SK-N-MC (cell line): ENCODE results near the gene WIZ.

Source experiments
- DNase-seq: peaks from one replicate; pipeline ENCODE4 v3.0.0-alpha.2; 2011; ENCODE audit warnings: low read depth, low spot score
- H3K27ac ChIP-seq: fragments of 200-600 bp; sonication (generic); 2 replicates; pipeline ENCODE4 v1.5.1; 2016; ENCODE audit warnings: mixed run types
- H3K36me3 ChIP-seq: fragments of 200-600 bp; sonication (generic); 2 replicates; pipeline ENCODE4 v1.6.1; 2017; ENCODE audit warnings: antibody characterized with exemption, low read length, mixed read lengths; ENCODE audit not compliant: insufficient read depth
- H3K4me3 ChIP-seq: fragments of 200-600 bp; sonication (generic); 2 replicates; pipeline ENCODE4 v1.5.1; 2016
- H3K9ac ChIP-seq: fragments of 200-600 bp; sonication (generic); 2 replicates; pipeline ENCODE4 v1.8.0; 2017; ENCODE audit warnings: mixed run types, mixed read lengths; ENCODE audit not compliant: insufficient read length
- H3K9me3 ChIP-seq: fragments of 200-600 bp; sonication (generic); 2 replicates; pipeline ENCODE4 v1.6.1; 2017; ENCODE audit warnings: low read depth, mild to moderate bottlenecking, antibody characterized with exemption, low read length, moderate library complexity, mixed read lengths
- EZH2 ChIP-seq: fragments of 200-600 bp; sonication (generic); IDR thresholded peaks from one replicate; pipeline ENCODE4 v1.6.1; 2017; ENCODE audit warnings: antibody characterized with exemption
- FOXP2 ChIP-seq: optimal IDR thresholded peaks from 2 replicates; pipeline ENCODE3; 2011; ENCODE audit warnings: mild to moderate bottlenecking, moderate library complexity; ENCODE audit not compliant: insufficient read depth; ENCODE audit errors: extremely low read length, control extremely low read depth
- POLR2AphosphoS5 ChIP-seq: IDR thresholded peaks from 2 replicates; pipeline ENCODE4 v1.6.1; 2012; ENCODE audit warnings: mild to moderate bottlenecking, low read depth, low read length, borderline replicate concordance

The WIZ gene

GRCh38 chr19:15373644-15374043 lies 76.1 kb downstream of the WIZ start:
- Histone ChIP-seq H3K27ac (no peak overlapping the region), H3K9ac (no peak overlapping the region), H3K4me3 (no peak overlapping the region), H3K9me3 (no peaks in the 10 kb centered on the region), H3K36me3 (peaks cover 53% of the 10 kb centered on the region)
- no peak for DNase-seq
- TF ChIP-seq FOXP2 (no peak), POLR2AphosphoS5 (no peak), EZH2 (no peak)

GRCh38 chr19:15372891-15373301 lies 76.9 kb downstream of the WIZ start:
- TF ChIP-seq EZH2 (no peak), POLR2AphosphoS5 (no peak), FOXP2 (no peak)
- Histone ChIP-seq H3K27ac (no peak overlapping the region), H3K9me3 (no peaks in the 10 kb centered on the region), H3K36me3 (peaks cover 60% of the 10 kb centered on the region), H3K9ac (no peak overlapping the region), H3K4me3 (no peak overlapping the region)
- no peak for DNase-seq

GRCh38 chr19:15372470-15372869 lies 77.3 kb downstream of the WIZ start:
- Histone ChIP-seq H3K4me3 (no peak overlapping the region), H3K36me3 (peaks cover 65% of the 10 kb centered on the region), H3K9ac (no peak overlapping the region), H3K27ac (no peak overlapping the region), H3K9me3 (no peaks in the 10 kb centered on the region)
- no peak for DNase-seq
- TF ChIP-seq EZH2 (no peak), POLR2AphosphoS5 (no peak), FOXP2 (no peak)

GRCh38 chr19:15371786-15372380 lies 77.9 kb downstream of the WIZ start:
- no peak overlapping the region for H3K27ac ChIP-seq
- H3K9ac ChIP-seq, result no peak overlapping the region
- no peak for TF ChIP-seq EZH2
- TF ChIP-seq POLR2AphosphoS5, result no peak
- no peak for TF ChIP-seq FOXP2
- no peak overlapping the region for H3K4me3 ChIP-seq
- DNase-seq, result no peak
- peaks cover 69% of the 10 kb centered on the region for H3K36me3 ChIP-seq
- H3K9me3 ChIP-seq, result no peaks in the 10 kb centered on the region

- Histone ChIP-seq H3K9me3 (no peaks in the 10 kb centered on the region), H3K36me3 (peaks cover 69% of the 10 kb centered on the region), H3K27ac (no peak overlapping the region), H3K4me3 (no peak overlapping the region), H3K9ac (no peak overlapping the region)
- TF ChIP-seq EZH2 (no peak), FOXP2 (no peak), POLR2AphosphoS5 (no peak)
- no peak for DNase-seq
Measured at GRCh38 chr19:15371119-15371518, 78.6 kb downstream of the WIZ start.
